Ovary (tissue), 3 donors: Measurements from ENCODE around the gene APBB1.

ENCODE experiments used
- CTCF ChIP-seq, 3 donors: fragments of 450-650 bp in 2 of 3; fragments of 200-600 bp in 1 of 3; IDR thresholded peaks; one replicate each; pipeline versions ENCODE4 v1.5.1 to v1.8.0; 2016 to 2022; ENCODE audit warnings: antibody characterized with exemption in 3 of 3, mild to moderate bottlenecking in 1 of 3
- EP300 ChIP-seq: sonication (generic); formaldehyde crosslinking; IDR thresholded peaks from one replicate; pipeline ENCODE4 v1.6.1; 2017; ENCODE audit warnings: antibody characterized with exemption
- POLR2A ChIP-seq: fragments of 450-650 bp; IDR thresholded peaks from one replicate; pipeline ENCODE4 v1.6.1; 2017; ENCODE audit warnings: antibody characterized with exemption, mild to moderate bottlenecking, moderate library complexity
- donor health status: DM: no; HTN: no; CAD: no.

DNA sequence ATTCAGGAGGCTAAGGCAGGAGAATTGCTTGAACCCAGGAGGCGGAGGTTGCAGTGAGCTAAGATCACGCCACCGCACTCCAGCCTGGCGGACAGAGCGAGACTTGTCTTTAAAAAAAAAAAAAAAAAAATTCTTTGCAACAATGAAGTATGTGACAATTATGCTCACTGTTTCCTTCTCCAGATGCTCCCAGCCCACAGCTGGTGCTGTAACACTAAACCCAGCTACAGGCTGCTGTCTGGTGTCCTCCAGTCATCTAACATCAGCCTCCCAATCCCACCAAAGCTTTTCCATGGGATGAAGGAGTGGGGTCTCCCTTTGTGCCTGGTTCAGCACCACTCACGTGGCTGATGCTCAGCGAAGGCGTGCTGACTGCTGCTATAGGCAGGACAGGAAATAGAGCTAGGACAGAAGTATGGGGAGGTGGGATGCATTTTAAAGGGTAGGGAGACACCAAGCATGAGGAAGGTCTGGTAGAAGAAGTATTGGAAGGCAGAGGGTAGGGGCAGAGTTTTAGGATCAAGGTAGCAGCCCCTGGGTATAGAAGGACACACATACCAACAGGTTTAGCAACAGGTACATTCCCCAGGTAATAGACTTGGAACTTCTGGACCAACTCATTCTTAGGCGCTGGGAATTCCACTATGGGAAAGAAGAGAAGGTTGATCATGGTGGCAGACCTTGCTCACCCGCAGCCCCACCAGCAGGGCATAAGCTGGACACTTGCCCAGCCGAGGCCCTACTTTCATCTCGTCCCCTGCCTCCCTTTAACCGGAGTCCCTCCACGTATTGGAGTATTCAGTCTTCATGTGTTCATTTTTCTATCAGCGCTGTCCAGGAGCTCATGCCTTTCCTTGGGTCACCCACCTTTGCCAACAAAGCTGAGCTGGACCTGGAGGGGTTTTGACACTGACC, 18.2 kb downstream of the APBB1 start:
- no peak for TF ChIP-seq CTCF (IDR thresholded peaks at IDR 0.05)
- no peak for TF ChIP-seq EP300
- TF ChIP-seq POLR2A: no peak
